Activated naive CD4-positive, alpha-beta T cell treated with anti-CD3 and anti-CD28 coated beads, Interleukin-2, amount 50 U/mL, for 16 hours (primary cell): Measurements from ENCODE around the gene EDA.

ENCODE experiments used
- DNase-seq: peaks from one replicate; pipeline ENCODE4 v3.0.0-alpha.2; 2020

EDA gene

DNA sequence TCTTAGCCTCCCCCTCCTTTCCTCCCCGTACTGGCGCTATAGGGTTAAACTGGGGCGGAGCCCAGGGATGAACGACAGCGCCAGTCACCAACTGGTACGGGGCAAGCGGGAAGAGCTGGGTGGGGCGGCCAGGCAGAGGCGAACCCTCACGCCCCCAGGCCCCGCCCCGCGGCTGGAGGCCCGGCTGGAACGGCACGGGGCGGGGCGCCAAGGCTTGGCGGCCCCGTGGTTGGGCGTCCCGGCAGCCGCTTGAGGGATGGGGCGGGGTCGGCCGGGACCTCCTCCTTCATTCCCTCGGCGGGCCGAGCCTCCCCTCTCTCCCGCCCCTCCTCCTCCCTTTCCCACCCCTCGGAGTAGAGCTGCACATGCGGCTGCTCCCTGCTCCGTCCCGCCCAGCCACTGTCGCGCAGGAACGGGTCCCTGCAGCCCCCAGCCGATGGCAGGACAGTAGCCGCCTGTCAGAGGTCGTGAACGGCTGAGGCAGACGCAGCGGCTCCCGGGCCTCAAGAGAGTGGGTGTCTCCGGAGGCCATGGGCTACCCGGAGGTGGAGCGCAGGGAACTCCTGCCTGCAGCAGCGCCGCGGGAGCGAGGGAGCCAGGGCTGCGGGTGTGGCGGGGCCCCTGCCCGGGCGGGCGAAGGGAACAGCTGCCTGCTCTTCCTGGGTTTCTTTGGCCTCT is at the start of gene EDA:
EDA (plus strand) TSS at position 335 of the 678 bp plus-strand sequence.
- peak; percentile 85 for DNase-seq

DNA sequence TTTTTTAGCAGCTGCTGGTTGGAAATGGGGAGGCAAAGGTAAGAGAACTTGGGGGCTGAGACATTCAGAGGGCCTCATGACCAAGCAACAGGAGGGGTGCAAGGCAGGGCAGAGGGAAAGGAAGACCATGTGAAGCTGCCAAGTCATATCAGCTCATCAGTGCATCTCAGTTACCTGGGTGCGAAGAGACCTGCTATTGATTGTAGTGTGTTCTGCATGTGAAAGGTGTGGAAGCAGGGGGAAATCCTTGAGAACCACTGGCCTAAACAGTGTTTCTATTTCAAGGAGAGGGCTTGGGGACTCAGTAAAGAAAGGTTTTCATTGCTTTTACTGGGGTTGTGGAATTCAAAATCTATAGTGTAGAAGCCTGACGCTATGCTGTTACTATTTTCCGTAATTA is 47.1 kb upstream of the EDA start:
- no peak for DNase-seq

DNA sequence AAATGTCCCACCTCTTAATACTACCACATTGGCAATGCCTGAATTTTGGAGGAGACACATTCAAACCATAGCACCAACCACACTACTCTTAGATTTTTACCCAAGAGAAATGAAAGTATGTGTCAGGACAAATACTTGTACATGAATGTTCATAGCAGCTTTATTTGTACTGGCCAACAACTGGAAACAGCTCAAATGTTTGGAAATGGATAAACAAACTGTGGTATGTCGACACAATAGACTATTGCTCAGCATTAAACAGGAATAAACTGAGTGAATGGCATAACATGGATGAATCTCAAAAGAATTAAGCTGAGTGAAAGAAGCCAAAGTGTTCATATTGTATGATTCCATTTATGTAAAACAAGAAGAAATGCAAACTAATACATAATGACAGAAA is 18.5 kb upstream of the EDA start:
- DNase-seq, result no peak

DNA sequence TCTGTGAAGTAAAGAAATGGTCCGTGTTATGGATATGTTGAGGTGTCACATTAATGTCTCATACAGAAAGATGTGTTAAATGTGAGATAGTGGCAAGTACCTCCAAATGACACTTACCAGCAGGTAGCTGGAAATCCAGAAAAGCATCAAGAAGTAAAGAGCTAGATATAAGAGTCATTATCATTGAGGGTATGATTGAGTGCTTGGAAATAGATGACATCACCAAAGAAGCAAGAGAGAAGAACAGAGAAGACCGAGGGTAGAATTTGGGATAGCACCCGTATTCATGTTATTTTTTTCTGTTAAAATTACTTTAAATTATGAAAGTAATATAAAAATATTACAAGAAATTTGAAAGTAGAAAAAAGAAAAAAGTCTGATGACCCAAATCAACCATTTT is 15.7 kb upstream of the EDA start:
- no peak for DNase-seq

DNA sequence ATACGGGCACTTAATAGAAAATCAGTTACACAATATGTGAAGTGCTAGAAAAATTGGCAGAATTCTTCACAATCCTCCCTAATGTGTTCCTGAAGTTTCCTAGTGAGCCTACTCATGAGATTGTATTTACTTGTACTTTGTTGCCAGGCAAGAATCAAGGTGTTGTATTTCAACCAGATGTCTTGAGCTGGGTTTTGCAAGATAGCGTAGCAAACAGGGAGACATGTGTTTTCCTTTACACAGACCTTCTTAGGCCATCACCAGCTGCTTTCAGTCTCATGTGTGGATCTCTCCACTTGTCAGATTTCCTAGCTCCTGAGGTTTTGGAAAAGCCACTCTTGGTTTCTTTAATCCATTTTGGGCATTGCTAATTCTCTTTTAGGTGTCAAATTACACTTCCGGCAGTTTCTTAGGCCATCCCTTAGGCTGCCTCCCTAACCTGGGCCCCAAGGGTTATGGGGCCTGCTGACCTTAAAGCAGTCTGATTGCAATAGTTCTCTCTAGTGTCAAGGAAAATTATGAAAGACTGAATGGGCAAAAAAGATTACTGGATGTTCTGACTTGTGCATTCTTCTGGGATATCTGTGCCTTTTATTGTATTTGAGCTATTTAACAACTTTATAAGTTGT is 12.2 kb upstream of the EDA start:
- no peak for DNase-seq

DNA sequence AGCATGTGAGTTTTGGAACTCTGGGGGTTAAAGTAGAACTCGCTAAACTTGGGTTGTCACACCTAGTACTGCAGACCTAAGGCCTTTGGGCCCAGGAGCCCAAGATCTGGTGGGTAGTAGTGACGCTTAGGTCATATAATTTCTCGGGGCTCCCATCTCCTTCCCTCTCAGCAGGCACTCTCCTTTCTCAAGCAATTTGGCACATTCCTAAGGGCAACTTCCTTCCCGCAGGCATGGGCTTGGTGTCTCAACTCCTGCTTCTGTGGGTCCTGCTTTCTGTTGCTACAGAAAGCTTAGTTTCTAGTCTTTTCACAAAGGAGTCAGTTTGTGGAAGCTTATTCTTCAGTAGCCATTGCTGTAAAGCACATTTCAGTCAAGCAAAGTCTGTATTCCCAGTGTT is 10.4 kb upstream of the EDA start:
- DNase-seq, result no peak

DNA sequence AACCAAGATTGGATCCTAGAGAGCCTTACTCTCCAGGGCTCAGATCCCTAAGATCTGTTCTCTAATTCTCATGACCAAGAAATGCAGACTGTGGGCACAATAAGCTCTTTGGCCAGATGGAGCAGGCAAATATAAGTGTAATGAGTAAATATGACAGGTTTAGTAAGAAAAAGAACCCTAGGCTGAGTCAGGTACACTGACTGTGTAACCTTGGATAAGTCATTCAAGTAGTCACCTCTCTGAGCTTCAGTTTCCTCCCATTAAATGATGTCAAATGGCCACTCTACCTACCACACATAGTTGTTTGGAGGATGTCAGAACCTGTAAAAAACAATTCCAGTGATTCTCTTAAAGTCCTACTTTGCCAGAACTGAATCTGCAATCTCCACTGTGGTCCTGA is 8.3 kb upstream of the EDA start:
- DNase-seq, result no peak

DNA sequence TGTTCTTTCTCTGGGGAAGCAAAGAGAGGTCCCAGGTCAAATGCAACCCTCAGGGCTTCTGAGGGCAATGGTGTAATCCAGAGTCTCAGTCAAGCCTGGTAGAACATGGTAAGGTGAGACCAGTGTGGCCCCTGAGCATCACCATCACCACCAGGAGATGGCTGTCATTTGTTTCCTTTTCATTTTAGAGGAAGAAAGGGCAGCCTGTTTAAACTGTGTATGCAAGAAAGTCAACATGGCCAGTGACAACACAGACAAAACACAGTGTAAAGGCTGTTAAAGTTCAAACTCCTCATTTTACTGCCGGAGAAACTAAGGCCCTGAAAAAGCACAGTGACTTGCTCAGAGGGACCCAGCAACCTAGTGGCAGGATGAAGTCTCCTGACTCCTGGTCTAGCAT is 2.0 kb upstream of the EDA start:
- no peak for DNase-seq

DNA sequence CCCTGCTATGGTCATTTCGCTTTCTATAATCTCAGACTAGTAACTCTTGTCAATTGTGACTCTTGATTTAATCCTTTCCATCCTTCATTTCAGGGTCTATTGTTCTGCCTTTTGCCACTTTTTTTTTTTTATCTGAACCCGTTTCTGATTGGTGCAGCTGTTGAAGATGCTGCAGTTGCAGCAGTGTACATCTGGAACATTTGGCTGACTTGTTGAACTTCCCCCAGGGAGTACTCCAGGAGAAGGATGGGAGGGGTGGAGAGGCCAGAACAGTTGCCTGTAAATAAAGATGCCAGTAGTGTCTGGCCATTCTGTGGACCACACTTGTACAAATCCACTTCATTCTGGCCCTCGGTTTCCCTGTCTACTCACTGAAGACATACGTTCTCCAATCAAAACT is 1.0 kb upstream of the EDA start:
- no peak for DNase-seq

DNA sequence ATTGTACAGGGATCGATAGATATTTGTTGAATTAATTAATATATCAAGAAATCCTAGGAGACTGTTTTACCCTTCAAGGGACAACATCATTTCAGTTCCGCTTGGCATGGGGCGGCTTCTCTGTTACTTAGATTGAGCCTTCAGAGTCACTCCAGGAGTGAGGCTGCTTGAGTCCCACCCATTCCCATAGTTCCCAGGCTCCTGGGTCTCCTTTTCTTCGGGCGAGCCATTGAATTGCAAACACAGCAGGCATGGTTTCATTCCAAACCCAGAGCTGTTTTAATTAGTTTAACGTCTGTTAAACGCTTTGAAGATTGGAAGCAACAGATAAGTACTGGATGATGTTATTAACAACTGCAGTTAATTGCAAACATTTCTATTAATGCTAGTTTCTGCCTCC is 571 bp upstream of the EDA start:
- DNase-seq, result no peak

DNA sequence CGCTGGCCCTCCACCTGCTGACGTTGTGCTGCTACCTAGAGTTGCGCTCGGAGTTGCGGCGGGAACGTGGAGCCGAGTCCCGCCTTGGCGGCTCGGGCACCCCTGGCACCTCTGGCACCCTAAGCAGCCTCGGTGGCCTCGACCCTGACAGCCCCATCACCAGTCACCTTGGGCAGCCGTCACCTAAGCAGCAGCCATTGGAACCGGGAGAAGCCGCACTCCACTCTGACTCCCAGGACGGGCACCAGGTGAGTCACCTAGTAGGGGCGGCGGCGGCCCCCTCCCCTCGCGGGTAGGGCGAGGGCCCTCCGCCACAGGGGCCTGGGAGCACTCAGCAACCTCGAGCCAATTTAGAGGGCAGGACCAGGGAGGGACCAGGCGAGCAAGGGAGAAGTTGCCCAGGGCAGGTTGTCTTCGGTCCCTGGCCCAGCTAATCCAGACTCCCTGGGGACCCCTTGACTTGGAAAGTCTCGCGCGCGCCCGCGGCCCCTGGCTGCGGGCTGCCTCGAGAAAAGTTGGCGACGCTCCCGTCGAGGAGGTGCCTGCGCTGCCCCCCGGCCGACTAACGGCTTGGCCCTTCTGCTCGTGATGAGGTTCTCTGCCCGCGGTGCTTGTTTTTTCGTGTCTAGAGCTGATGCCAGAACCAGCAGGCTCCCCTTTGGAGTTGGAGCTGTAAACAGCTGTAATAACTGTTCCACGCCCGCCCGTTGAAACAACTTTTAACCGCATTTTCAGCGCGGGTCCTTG is 717 bp downstream of the EDA start:
- DNase-seq, result peak; percentile 15

DNA sequence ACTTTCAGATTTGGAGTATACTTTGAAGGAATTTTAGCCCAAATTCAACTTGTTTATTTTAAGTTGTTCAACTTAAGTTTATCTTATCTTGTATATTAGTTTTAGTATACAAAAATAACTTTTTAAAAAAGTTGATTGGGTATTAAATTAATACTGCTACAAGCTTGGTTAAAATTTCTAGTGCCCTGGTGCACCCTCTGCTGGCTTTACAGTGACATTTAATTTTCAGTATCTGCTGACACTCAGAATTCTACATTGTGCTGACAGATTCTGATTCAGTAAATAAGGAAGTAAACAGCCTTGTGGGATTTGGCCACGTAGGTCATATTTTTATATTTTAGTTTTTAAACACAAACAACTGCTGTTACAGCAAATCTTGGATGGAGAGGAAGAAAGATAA is 2.9 kb downstream of the EDA start:
- DNase-seq, result peak; percentile 14

DNA sequence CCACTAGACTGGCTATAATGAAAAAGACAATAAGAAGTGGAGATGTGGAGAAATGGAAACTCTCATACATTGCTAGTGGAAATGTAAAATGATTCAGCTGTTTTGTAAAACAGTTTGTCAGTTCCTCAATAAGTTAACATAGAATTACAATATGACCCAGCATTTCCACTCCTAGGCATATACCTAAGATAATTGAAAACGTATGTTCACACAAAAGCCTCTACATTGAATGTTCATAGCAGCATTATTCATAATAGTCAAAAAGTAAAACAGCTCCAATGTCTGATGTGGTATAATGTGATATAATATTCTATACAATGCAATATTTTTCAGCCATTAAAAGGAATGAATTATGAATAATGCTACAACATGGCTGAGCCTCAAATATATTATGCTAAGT is 10.2 kb downstream of the EDA start:
- DNase-seq, result no peak

DNA sequence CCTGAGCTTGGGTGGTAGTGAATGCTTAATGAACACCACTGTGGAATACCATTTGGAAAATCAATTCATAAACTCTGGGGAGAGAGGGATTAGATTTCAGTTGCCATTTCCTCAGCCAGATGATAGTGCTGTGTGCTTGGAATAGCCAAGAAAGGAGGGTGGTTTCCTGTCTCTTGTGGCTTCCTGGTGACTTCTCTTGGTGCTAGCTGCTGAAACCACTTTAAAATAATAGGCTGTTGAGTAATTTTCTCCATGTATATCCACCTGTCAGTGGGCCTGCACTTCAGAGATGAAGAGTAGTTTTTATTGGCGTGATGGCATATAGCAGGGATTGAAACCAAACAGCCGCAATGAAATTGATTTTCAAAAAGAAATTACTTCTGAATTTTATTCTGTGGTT is 11.8 kb downstream of the EDA start:
- no peak for DNase-seq

DNA sequence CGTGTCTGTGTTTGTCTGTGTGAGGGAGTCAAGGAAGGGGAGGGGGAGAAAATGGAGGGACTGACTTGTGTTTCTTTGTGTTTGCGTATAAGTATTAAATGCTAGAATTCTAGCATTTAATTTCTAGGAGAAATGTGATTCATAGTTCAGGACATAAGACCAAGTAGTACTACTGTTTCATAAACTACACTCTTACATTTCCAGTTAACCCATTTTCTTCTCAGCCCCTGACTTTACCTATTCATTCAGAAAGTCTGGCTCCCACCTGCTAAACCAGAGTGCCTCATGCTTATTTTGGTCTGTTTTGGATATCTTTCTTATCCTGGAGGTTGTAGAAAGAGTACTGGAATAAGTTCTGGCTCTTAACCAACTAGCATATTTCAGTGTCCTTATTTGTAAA is 14.2 kb downstream of the EDA start:
- no peak for DNase-seq

DNA sequence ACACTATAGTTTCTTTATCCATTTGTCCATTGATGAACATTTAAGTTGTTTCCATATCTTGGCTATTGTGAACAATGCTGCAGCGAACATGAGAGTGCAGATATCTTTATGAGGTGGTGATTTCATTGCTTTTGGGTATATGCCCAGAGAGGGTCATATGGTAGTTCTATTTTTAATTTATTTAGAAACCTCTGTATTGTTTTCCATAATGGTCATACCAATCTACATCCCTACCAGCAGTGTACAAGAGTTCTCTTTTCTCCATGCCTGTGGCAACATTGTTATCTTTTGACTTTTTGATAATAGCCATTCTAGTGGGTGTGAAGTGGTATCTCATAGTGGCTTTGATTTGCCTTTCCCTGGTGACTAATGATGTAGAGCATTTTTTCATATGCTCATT is 48.8 kb downstream of the EDA start:
- DNase-seq, result no peak

DNA sequence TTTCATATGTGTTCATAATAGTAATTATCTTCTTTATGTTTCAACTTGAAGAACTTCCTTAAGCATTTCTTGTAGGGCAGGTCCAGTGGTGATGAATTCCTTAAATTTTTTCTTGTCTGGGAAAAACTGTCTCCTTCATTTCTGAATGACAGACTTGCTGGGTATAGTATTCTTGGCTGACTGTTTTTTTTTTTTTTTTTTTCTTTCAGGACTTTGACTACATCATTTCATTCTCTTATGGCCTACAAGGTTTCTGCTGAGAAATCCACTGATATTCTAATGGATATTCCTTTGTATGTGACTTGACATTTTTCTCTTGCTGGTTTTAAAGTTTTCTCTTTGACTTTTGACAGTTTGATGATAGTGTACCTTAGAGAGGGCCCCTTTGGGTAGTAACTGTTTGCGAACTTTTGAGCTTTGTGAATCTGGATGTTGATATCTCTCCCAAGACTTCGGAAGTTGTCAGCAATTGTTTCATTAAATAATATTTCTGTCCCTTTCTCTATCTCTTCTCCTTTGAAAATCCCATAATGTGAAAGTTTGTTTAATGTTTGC is 54.2 kb downstream of the EDA start:
- no peak for DNase-seq

DNA sequence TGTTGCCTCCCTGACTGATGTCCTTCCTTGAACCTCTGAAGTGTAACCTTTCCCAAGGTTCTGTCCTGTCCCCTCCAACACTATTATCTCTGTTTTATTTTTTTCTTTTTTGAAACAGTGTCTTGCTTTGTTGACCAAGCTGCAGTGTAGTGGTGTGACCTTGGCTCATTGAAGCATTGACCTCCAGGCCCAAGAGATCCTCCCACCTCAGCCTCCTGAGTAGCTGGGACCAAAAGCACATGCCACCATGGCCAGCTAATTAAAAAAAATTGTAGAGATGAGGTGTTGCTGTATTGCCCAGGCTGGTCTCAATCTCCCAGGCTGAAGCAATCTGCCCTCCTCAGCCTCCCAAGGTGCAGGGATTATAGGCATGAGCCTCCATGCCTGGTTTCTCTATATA is 59.0 kb downstream of the EDA start:
- no peak for DNase-seq

DNA sequence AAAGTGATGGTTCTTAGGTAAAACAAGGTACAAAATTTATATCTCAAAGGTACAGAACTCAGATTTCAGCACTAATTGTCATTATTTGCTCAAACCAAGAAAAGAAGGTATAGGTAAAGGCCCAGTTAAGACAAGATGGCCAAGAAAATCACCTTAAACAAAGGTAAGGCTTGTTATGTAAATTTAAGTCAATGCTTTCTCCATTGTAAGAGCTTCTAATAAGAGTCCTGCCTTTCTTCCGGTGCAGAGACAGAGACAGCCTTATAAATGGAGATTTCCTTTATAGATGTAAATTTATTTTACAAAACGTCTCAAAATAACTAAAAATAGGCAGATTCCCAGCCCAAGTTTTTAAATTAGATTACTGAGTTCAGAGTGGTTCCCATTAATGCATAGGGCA is 89.9 kb downstream of the EDA start:
- DNase-seq, result no peak

DNA sequence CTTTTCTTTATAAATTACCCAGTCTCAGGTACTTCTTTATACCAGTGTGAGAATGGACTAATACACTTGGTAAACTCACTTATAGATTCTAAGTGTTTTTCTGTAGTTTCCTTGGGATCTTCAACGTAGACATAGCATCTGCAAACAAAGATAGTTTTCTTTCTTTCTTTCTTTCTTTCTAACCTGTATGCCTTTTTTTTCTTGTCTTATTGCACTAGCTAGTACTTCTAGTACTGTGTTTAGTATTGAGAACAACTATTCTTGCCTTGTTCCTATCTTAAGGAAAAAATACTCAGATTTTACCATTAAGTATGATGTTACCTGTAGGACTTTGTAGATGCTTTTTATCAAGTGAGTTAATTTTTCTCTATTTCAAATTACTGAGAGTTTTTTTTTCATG is 102.2 kb downstream of the EDA start:
- no peak for DNase-seq

DNA sequence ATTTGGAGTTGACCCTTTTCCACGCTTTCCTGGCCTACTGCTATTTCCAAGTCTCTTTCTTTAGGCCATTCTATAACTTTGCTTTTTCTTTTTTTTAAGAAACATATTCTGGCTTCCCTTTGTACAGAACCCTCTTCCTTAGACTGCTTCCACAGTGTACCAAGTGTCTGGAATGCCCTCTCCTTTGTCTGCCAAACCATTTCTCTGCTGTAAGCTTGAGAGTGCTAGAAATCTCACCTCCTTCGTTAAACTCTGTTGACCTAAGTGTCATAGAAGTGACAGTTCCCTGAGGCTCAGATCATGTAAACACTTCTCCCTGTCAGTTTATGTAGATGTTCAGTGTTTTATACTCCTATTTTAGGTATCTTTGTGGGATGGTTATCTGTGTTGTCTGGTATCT is 108.4 kb downstream of the EDA start:
- no peak for DNase-seq

DNA sequence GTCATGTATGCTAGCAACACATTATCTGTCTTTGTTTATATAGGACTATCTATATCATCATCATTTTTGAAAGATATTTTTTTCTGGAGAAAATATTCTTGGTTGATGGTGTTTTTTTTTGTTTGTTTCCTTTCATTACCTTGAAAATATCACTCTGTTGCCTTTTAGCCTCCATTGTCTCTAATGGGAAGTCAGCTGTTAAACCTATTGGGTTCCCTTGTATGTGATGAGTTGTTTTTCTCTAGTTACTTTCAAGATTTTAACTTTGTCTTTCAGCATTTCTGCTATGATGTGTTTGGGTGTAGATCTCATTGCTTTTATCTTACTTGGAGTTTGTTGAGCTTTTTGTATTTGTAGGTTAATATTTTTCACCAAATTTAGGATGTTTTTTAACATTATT is 124.4 kb downstream of the EDA start:
- DNase-seq, result no peak

DNA sequence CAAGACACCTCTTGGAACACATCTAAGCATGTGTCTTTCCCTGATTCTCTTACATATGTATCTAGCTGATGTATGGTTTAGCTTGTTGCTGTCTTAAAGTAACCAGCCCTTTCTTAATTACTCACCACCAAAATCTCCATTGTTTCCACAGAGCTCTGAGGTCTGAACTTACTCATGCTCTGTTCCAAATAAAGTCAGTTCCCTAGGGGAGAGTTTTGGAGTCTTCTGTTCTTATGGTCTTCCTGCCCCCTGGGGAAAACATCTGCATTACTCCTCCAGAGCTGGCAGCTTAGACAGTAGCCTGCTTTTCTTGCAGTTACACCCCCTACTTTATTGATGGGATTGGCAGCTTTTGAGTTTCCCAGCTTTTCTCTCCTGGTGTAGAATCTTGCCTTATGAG is 125.8 kb downstream of the EDA start:
- no peak for DNase-seq

DNA sequence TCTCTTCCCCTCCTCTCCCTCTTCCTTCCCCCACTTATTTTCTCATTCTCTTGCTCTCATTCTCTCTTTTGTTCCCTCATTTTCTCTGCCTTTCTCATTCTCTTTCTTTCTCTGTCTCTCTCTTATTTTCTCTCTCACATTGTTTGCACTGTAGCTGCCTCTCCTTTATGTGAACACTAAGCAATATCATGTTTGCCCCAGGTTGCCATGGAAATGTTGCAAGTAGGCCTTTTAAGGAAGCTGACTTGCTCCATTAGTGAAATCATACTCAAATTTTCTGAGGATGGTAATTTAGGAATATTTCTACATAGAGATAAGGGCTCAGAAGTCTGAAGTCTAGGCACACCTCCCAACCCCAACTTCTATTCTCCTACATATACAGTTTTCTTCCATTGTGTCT is 130.1 kb downstream of the EDA start:
- no peak for DNase-seq
